HepG2 (cell line): ENCODE results near the gene OR1F1. TPM values are rescaled to one million over a fixed set of nuclear protein-coding genes. Genes with fewer than 3 reads are reported as not detected.

Experiments used
- GABPB1 ChIP-seq: IDR thresholded peaks from 2 replicates; pipeline ENCODE4 v1.6.1; 2016; ENCODE audit warnings: mild to moderate bottlenecking, missing genetic modification reagents, moderate library complexity, missing compliant biosample characterization
- GMEB1 ChIP-seq: sonication (generic); formaldehyde crosslinking; IDR thresholded peaks from 2 replicates; pipeline ENCODE4 v1.5.1; 2020; ENCODE audit warnings: missing genetic modification reagents, mild to moderate bottlenecking, borderline replicate concordance
- HNF4G ChIP-seq, 2 experiments: sonication (generic) in 1 of 2; formaldehyde crosslinking in 1 of 2; IDR thresholded peaks; 2 replicates each; pipeline versions ENCODE4 v1.4.0 to v1.6.1; 2011 to 2020; ENCODE audit warnings: borderline replicate concordance in 2 of 2, low read depth in 2 of 2, mild to moderate bottlenecking in 2 of 2, low read length in 1 of 2, missing genetic modification reagents in 1 of 2, moderate library complexity in 1 of 2
- KIAA2018 ChIP-seq: sonication (generic); formaldehyde crosslinking; IDR thresholded peaks from 2 replicates; pipeline ENCODE4 v1.5.0; 2020; ENCODE audit warnings: mild to moderate bottlenecking, missing genetic modification reagents, borderline replicate concordance
- MYC ChIP-seq: sonication (generic); formaldehyde crosslinking; IDR thresholded peaks from 2 replicates; pipeline ENCODE4 v1.9.0; 2021; ENCODE audit warnings: missing genetic modification reagents, borderline replicate concordance
- NCOA1 ChIP-seq: sonication (generic); formaldehyde crosslinking; IDR thresholded peaks from 2 replicates; pipeline ENCODE4 v1.9.0; 2021; ENCODE audit warnings: missing genetic modification reagents
- PHF20 ChIP-seq: sonication (generic); formaldehyde crosslinking; IDR thresholded peaks from 2 replicates; pipeline ENCODE4 v1.5.0; 2020; ENCODE audit warnings: mild to moderate bottlenecking, missing genetic modification reagents
- PITX1 ChIP-seq: sonication (generic); formaldehyde crosslinking; IDR thresholded peaks from 2 replicates; pipeline ENCODE4 v1.5.1; 2020; ENCODE audit warnings: mild to moderate bottlenecking, missing genetic modification reagents
- POLR2G ChIP-seq: fragments of 200-400 bp; formaldehyde crosslinking; IDR thresholded peaks from 2 replicates; pipeline ENCODE4 v1.6.1; 2018; ENCODE audit warnings: mild to moderate bottlenecking, low read depth, low read length, moderate library complexity
- ZNF331 ChIP-seq: sonication (generic); formaldehyde crosslinking; IDR thresholded peaks from 2 replicates; pipeline ENCODE4 v1.4.0; 2020; ENCODE audit warnings: missing genetic modification reagents
- ZNF510 ChIP-seq: sonication (generic); formaldehyde crosslinking; IDR thresholded peaks from 2 replicates; pipeline ENCODE4 v1.4.0; 2020; ENCODE audit warnings: low read depth, mild to moderate bottlenecking, missing genetic modification reagents
- ZNF557 ChIP-seq: sonication (generic); formaldehyde crosslinking; IDR thresholded peaks from 2 replicates; pipeline ENCODE4 v1.4.0; 2020; ENCODE audit warnings: missing genetic modification reagents
- ZNF710 ChIP-seq: sonication (generic); formaldehyde crosslinking; IDR thresholded peaks from 2 replicates; pipeline ENCODE4 v1.5.0; 2020; ENCODE audit warnings: mild to moderate bottlenecking, missing genetic modification reagents, borderline replicate concordance
- ZNF777 ChIP-seq: sonication (generic); formaldehyde crosslinking; IDR thresholded peaks from 2 replicates; pipeline ENCODE4 v1.4.0; 2020; ENCODE audit warnings: missing genetic modification reagents
- ZSCAN31 ChIP-seq: sonication (generic); formaldehyde crosslinking; IDR thresholded peaks from 2 replicates; pipeline ENCODE4 v1.5.0; 2020; ENCODE audit warnings: low read depth, mild to moderate bottlenecking, missing genetic modification reagents
- polyA plus RNA-seq, 8 experiments: library from polyadenylated mRNA; depleted of rRNA in 3 of 8; stranded (reverse) in 7 of 8; unstranded in 1 of 8; fragments of >200 nt; fragmentation: Illumina TruSeq in 4 of 8; extraction: Trizol in 4 of 8; gene quantifications; 2 replicates each; pipeline versions ENCODE4 v1.2.1 to v1.2.3, GENCODE V29; 2011 to 2016; ENCODE audit warnings: low read depth in 4 of 8, missing spikeins in 1 of 8, mixed read lengths in 1 of 8; ENCODE audit not compliant: insufficient read depth in 1 of 8
- total RNA-seq, 5 experiments: library from RNA; depleted of rRNA; stranded (reverse); fragments of >200 nt; fragmentation: Illumina TruSeq; extraction: Trizol; gene quantifications; 2 replicates each; pipeline ENCODE4 v1.2.3, GENCODE V29; 2016; ENCODE audit warnings: low read depth in 1 of 5

OR1F1 gene
- total and polyA plus RNA-seq, 2 of the 13 experiments (the other 11 are each of a cell fraction or from before 2014, with no cell fraction given), result 0.90 TPM; not detected in 1

- no peak for TF ChIP-seq KIAA2018 (CRISPR knock-in tag)
- TF ChIP-seq PITX1 (CRISPR knock-in tag), result no peak
- TF ChIP-seq POLR2G, result 0 out of 2 replicates have a peak, but pooled peaks have one; percentile 29
- TF ChIP-seq ZNF777 (CRISPR knock-in tag), result peak; percentile 64; the same call in 1 of the 2 replicates
- peak; percentile 56; the same call in 1 of the 2 replicates for TF ChIP-seq PHF20 (CRISPR knock-in tag)
- TF ChIP-seq ZSCAN31 (CRISPR knock-in tag), result 0 out of 2 replicates have a peak, but pooled peaks have one; percentile 13
- TF ChIP-seq NCOA1 (CRISPR knock-in tag), result no peak
- 0 out of 2 replicates have a peak, but pooled peaks have one; percentile 16 for TF ChIP-seq ZNF710 (CRISPR knock-in tag)
- peak; percentile 79 for TF ChIP-seq ZNF331 (CRISPR knock-in tag)
- no peak for TF ChIP-seq ZNF557 (CRISPR knock-in tag)
- TF ChIP-seq GMEB1 (CRISPR knock-in tag), result no peak
- TF ChIP-seq MYC, result peak; percentile 26; the same call in 1 of the 2 replicates
- no peak for TF ChIP-seq ZNF510 (CRISPR knock-in tag)
- peak; percentile 47; the same call in 1 of the 2 replicates for TF ChIP-seq GABPB1 (CRISPR knock-in tag)
- TF ChIP-seq HNF4G (IDR thresholded peaks at IDR 0.05; ENCODE audit: borderline replicate concordance, low read depth, low read length), result peak; percentile 24
- TF ChIP-seq HNF4G (CRISPR knock-in tag; IDR thresholded peaks at IDR 0.05; ENCODE audit: borderline replicate concordance, low read depth), result peak; percentile 66; the same call in 1 of the 2 replicates
These were observed 44.2 kb upstream of the OR1F1 start (continued) for GRCh38 chr16:3143598-3144320.
